OCI-LY7 (cell line): ENCODE results near the gene PEX11B.
"Not testable (repeated sequence)": the region's sequence is repeated elsewhere in the genome, so short reads cannot be mapped to it uniquely, and the experiment has no call there.

ENCODE experiments used
- EZH2phosphoT487 ChIP-seq: fragments of 200-600 bp; sonication (generic); IDR thresholded peaks from 2 replicates; pipeline ENCODE4 v1.6.1; 2018; ENCODE audit warnings: low read depth, borderline replicate concordance, mild to moderate bottlenecking, mixed run types, antibody characterized with exemption, low read length, moderate library complexity, mixed read lengths
- TF ChIP-seq, protein P1 (sequence below): fragments of 200-600 bp; sonication (generic); conservative IDR thresholded peaks from 2 replicates; pipeline ENCODE4 v1.5.1; 2014; ENCODE audit warnings: mild to moderate bottlenecking, antibody characterized with exemption, low read length, moderate library complexity, mixed read lengths

DNA sequence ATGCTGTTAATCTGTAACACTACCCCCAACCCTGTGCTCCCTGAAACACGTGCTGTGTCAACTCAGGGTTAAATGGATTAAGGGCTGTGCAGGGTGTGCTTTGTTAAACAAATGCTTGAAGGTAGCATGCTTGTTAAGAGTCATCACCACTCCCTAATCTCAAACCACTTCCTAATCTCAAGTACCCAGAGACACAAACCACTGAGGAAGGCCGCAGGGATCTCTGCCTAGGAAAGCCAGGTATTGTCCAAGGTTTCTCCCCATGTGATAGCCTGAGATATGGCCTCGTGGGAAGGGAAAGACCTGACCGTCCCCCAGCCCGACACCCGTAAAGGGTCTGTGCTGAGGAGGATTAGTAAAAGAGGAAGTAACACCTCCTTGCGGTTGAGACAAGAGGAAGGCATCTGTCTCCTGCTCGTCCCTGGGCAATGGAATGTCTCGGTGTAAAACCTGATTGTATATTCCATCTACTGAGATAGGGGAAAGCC lies 14.0 kb upstream of the PEX11B start:
- TF ChIP-seq, protein P1, sequence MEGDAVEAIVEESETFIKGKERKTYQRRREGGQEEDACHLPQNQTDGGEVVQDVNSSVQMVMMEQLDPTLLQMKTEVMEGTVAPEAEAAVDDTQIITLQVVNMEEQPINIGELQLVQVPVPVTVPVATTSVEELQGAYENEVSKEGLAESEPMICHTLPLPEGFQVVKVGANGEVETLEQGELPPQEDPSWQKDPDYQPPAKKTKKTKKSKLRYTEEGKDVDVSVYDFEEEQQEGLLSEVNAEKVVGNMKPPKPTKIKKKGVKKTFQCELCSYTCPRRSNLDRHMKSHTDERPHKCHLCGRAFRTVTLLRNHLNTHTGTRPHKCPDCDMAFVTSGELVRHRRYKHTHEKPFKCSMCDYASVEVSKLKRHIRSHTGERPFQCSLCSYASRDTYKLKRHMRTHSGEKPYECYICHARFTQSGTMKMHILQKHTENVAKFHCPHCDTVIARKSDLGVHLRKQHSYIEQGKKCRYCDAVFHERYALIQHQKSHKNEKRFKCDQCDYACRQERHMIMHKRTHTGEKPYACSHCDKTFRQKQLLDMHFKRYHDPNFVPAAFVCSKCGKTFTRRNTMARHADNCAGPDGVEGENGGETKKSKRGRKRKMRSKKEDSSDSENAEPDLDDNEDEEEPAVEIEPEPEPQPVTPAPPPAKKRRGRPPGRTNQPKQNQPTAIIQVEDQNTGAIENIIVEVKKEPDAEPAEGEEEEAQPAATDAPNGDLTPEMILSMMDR, result not testable (repeated sequence)
- not testable (repeated sequence) for TF ChIP-seq EZH2phosphoT487
